Keratinocyte (primary cell): ENCODE results near the gene ITIH4. TPM values are rescaled to one million over a fixed set of nuclear protein-coding genes. Genes with fewer than 3 reads are reported as not detected.

Experiments
- DNase-seq: peaks from one replicate; pipeline ENCODE4 v3.0.0-alpha.2; 2011; ENCODE audit warnings: low read depth, missing footprints, low spot score
- FAIRE-seq: peaks from 2 replicates; lab custom pipeline; 2011; peaks lifted over from hg19 to GRCh38; lab: Jason Lieb, UNC
- H2AFZ ChIP-seq: 2 replicates; pipeline ENCODE4 v1.6.0; 2012; ENCODE audit warnings: low read length, control low read depth, inconsistent platforms; ENCODE audit not compliant: control insufficient read depth
- H3K27ac ChIP-seq: 2 replicates; pipeline ENCODE4 v1.5.1; 2011; ENCODE audit warnings: low read length; ENCODE audit not compliant: control insufficient read depth, insufficient read depth
- H3K27me3 ChIP-seq: 3 replicates; pipeline ENCODE4 v1.6.0; 2011; ENCODE audit warnings: low read length; ENCODE audit not compliant: control insufficient read depth, insufficient read depth; ENCODE audit errors: extremely low read depth
- H3K36me3 ChIP-seq, 2 experiments: 2 replicates in 1 of 2; 3 replicates in 1 of 2; pipeline ENCODE4 v1.5.1; 2011; ENCODE audit warnings: low read length in 2 of 2, mild to moderate bottlenecking in 1 of 2; ENCODE audit not compliant: control insufficient read depth in 2 of 2, insufficient read depth in 2 of 2; ENCODE audit errors: extremely low read depth in 1 of 2
- H3K4me1 ChIP-seq: 3 replicates; pipeline ENCODE4 v1.5.1; 2011; ENCODE audit warnings: low read length; ENCODE audit not compliant: control insufficient read depth, insufficient read depth; ENCODE audit errors: extremely low read depth
- H3K4me2 ChIP-seq: 3 replicates; pipeline ENCODE4 v1.6.0; 2011; ENCODE audit warnings: low read depth, low read length; ENCODE audit not compliant: control insufficient read depth, insufficient read depth; ENCODE audit errors: extremely low read depth
- H3K4me3 ChIP-seq, 3 experiments: fragments of 200-600 bp in 1 of 3; sonication (generic) in 1 of 3; 2 replicates in 2 of 3; 3 replicates in 1 of 3; pipeline ENCODE4 v1.5.1; 2011 to 2016; ENCODE audit warnings: low read length in 3 of 3, mild to moderate bottlenecking in 3 of 3, control low read depth in 2 of 3, inconsistent platforms in 1 of 3, low read depth in 1 of 3, mixed read lengths in 1 of 3, mixed run types in 1 of 3, moderate library complexity in 1 of 3; ENCODE audit not compliant: control insufficient read depth in 2 of 3, insufficient read depth in 2 of 3; ENCODE audit errors: extremely low read depth in 1 of 3
- H3K79me2 ChIP-seq: 2 replicates; pipeline ENCODE4 v1.6.0; 2012; ENCODE audit warnings: low read length; ENCODE audit not compliant: control insufficient read depth, insufficient read depth
- H3K9ac ChIP-seq: 3 replicates; pipeline ENCODE4 v1.6.0; 2011; ENCODE audit warnings: low read length; ENCODE audit not compliant: control insufficient read depth, insufficient read depth; ENCODE audit errors: extremely low read depth
- H3K9me1 ChIP-seq: 3 replicates; pipeline ENCODE4 v1.6.0; 2011; ENCODE audit warnings: low read length; ENCODE audit not compliant: control insufficient read depth, insufficient read depth; ENCODE audit errors: extremely low read depth
- H3K9me3 ChIP-seq: 2 replicates; pipeline ENCODE4 v1.5.1; 2012; ENCODE audit warnings: low read depth, low read length; ENCODE audit not compliant: control insufficient read depth
- H4K20me1 ChIP-seq: 3 replicates; pipeline ENCODE4 v1.6.0; 2011; ENCODE audit warnings: low read length; ENCODE audit not compliant: control insufficient read depth, insufficient read depth; ENCODE audit errors: extremely low read depth
- CTCF ChIP-seq, 3 experiments: IDR thresholded peaks in 1 of 3; conservative IDR thresholded peaks in 1 of 3; optimal IDR thresholded peaks in 1 of 3; 2 replicates in 2 of 3; 3 replicates in 1 of 3; pipeline versions ENCODE3 to v1.5.1; 2011; ENCODE audit warnings: low read length in 3 of 3, mild to moderate bottlenecking in 3 of 3, moderate library complexity in 2 of 3, control low read depth in 1 of 3, inconsistent platforms in 1 of 3; ENCODE audit not compliant: insufficient read depth in 2 of 3; ENCODE audit errors: extremely low read depth in 1 of 3
- EZH2 ChIP-seq: IDR thresholded peaks from one replicate; pipeline ENCODE4 v1.6.1; 2012; ENCODE audit warnings: inconsistent platforms, mild to moderate bottlenecking, low read length, moderate library complexity
- dilution Hi-C: fragments of 300-500 bp; cut with MboI; formaldehyde crosslinking; loops from one replicate; pipeline ENCODE4 v1.7.0; 2020; ENCODE audit warnings: low sequenced_read_pairs; ENCODE audit not compliant: extremely low pct_ligation_motif_present
- polyA plus RNA-seq, 5 experiments: library from polyadenylated mRNA; depleted of rRNA in 3 of 5; stranded (reverse) in 3 of 5; stranded (forward) in 1 of 5; unstranded in 1 of 5; fragments of >200 nt; gene quantifications; 1 replicate in 1 of 5; 2 replicates in 3 of 5; 3 replicates in 1 of 5; pipeline versions ENCODE4 v1.2.1 to v1.2.3, GENCODE V29; 2011 to 2012; ENCODE audit warnings: missing spikeins in 2 of 5, low read depth in 1 of 5, low replicate concordance in 1 of 5

The ITIH4 gene
- polyA plus RNA-seq, 1 donor (not counting 4 experiments of a cell fraction or from before 2014, with no cell fraction given) = 1.4 TPM

GRCh38 chr3:52810923-52811322, 19.5 kb downstream of the ITIH4 start:
- Histone ChIP-seq H3K9me1 (no peaks in the 10 kb centered on the region), H4K20me1 (no peaks in the 10 kb centered on the region), H3K9ac (no peak overlapping the region), H3K4me1 (no peaks in the 10 kb centered on the region), H3K79me2 (no peaks in the 10 kb centered on the region), H3K4me3 (no peak overlapping the region), H3K36me3 (no peaks in the 10 kb centered on the region), H3K27ac (no peak overlapping the region), H2AFZ (no peak overlapping the region), H3K4me2 (no peak overlapping the region), H3K9me3 (no peaks in the 10 kb centered on the region), H3K27me3 (no peaks in the 10 kb centered on the region)
- dilution Hi-C loops = no loop called here
- TF ChIP-seq CTCF (optimal IDR thresholded peaks at IDR 0.05 in 1 of 3, IDR thresholded peaks at IDR 0.05 in 1 of 3, conservative IDR thresholded peaks at IDR 0.05 in 1 of 3; ENCODE audit: extremely low read depth in 1 of 3, insufficient read depth in 2 of 3, low read length in 3 of 3) (no peak), EZH2 (no peak)
- FAIRE-seq (no peak), DNase-seq (no peak)

GRCh38 chr3:52809662-52810377, 20.7 kb downstream of the ITIH4 start:
- Histone ChIP-seq H3K27me3 (no peaks in the 10 kb centered on the region), H3K27ac (no peak overlapping the region), H4K20me1 (no peaks in the 10 kb centered on the region), H3K36me3 (no peaks in the 10 kb centered on the region), H3K4me1 (no peaks in the 10 kb centered on the region), H3K4me2 (no peak overlapping the region), H3K9me3 (no peaks in the 10 kb centered on the region), H2AFZ (no peak overlapping the region), H3K79me2 (no peaks in the 10 kb centered on the region), H3K9ac (no peak overlapping the region), H3K4me3 (no peak overlapping the region), H3K9me1 (no peaks in the 10 kb centered on the region)
- dilution Hi-C loops = no loop called here
- TF ChIP-seq EZH2 (no peak), CTCF (optimal IDR thresholded peaks at IDR 0.05 in 1 of 3, IDR thresholded peaks at IDR 0.05 in 1 of 3, conservative IDR thresholded peaks at IDR 0.05 in 1 of 3; ENCODE audit: extremely low read depth in 1 of 3, insufficient read depth in 2 of 3, low read length in 3 of 3) (no peak)
- DNase-seq (no peak), FAIRE-seq (no peak)
